ENCODE data around the gene TMEM250.

Gene TMEM250

GRCh38 chr9:136118320-136119060 lies at the start of gene TMEM250:
Gene TMEM250 (minus strand): TSS chr9:136118875. CDS start chr9:136116900, 1,975 bp downstream.
- in situ Hi-C loops (cut with HindIII; ENCODE audit: low sequenced_read_pairs), result no loop called here
- TF ChIP-seq CTCF (IDR thresholded peaks at IDR 0.05; ENCODE audit: low read depth, low read length, missing control alignments), result no peak
- peak; percentile 85 for DNase-seq (ENCODE audit: low read depth)
- peak within 1 kb of the TSS; percentile 73 for H3K4me3 ChIP-seq (ENCODE audit: low read depth, low read length)

GRCh38 chr9:136163248-136163850 lies 44.7 kb upstream of the TMEM250 start:
- in situ Hi-C loops (cut with HindIII; ENCODE audit: low sequenced_read_pairs), result no loop called here

GRCh38 chr9:136160995-136161610 lies 42.4 kb upstream of the TMEM250 start:
- H3K4me3 ChIP-seq (ENCODE audit: low read depth, low read length), result no peak overlapping the region
- DNase-seq (ENCODE audit: low read depth), result no peak
- in situ Hi-C loops (cut with HindIII; ENCODE audit: low sequenced_read_pairs), result no loop called here
- no peak for TF ChIP-seq CTCF (IDR thresholded peaks at IDR 0.05; ENCODE audit: low read depth, low read length, missing control alignments)

More at GRCh38 chr9:136163248-136163850, 44.7 kb upstream of the TMEM250 start:
- no peak for TF ChIP-seq CTCF (IDR thresholded peaks at IDR 0.05; ENCODE audit: low read depth, low read length, missing control alignments)
- H3K4me3 ChIP-seq (ENCODE audit: low read depth, low read length), result no peak overlapping the region
- DNase-seq (ENCODE audit: low read depth), result no peak

- no peak for DNase-seq (ENCODE audit: low read depth)
- in situ Hi-C loops (cut with HindIII; ENCODE audit: low sequenced_read_pairs), result no loop called here
- TF ChIP-seq CTCF (IDR thresholded peaks at IDR 0.05; ENCODE audit: low read depth, low read length, missing control alignments), result no peak
- no peak overlapping the region for H3K4me3 ChIP-seq (ENCODE audit: low read depth, low read length)
Measured at GRCh38 chr9:136160381-136160841, 41.7 kb upstream of the TMEM250 start.

- no peak for TF ChIP-seq CTCF (IDR thresholded peaks at IDR 0.05; ENCODE audit: low read depth, low read length, missing control alignments)
- in situ Hi-C loops (cut with HindIII; ENCODE audit: low sequenced_read_pairs), result loop anchor here (5.0 to 10.0 kb wide), 3 partner anchors 47 to 445 kb away; partner anchors contain the start of gene LHX3
- H3K4me3 ChIP-seq (ENCODE audit: low read depth, low read length), result no peak overlapping the region
- DNase-seq (ENCODE audit: low read depth), result no peak
Measured at GRCh38 chr9:136159851-136160250, 41.2 kb upstream of the TMEM250 start.

- no peak for TF ChIP-seq CTCF (IDR thresholded peaks at IDR 0.05; ENCODE audit: low read depth, low read length, missing control alignments)
- no peak for DNase-seq (ENCODE audit: low read depth)
- H3K4me3 ChIP-seq (ENCODE audit: low read depth, low read length), result no peak overlapping the region
- in situ Hi-C loops (cut with HindIII; ENCODE audit: low sequenced_read_pairs), result loop anchor here (5.0 to 10.0 kb wide), 3 partner anchors 50 to 443 kb away; partner anchors contain the start of gene LHX3
Measured at GRCh38 chr9:136157477-136158265, 39.0 kb upstream of the TMEM250 start.
